ENCODE data around the gene LPCAT1.

DNA sequence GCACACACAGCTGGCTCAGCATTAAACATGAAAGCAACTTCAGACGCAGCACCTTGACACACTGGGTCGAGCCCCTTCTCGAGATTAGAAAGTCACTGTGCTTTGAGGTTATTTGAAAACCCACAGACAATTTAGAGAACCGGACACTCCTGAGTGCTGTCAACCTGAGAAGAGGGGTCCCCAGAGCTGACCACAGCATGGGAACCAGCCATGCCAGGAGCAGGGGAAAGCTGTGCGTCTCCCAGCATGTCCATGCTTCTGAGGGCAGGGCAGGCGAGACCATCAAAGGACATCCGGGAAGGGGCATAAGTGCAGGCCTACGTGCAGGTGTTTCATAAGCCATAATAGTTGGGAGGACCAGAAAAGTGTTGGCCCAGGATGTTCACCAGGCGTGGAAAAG, 99.0 kb downstream of the LPCAT1 start:
- TF ChIP-seq, protein P1, sequence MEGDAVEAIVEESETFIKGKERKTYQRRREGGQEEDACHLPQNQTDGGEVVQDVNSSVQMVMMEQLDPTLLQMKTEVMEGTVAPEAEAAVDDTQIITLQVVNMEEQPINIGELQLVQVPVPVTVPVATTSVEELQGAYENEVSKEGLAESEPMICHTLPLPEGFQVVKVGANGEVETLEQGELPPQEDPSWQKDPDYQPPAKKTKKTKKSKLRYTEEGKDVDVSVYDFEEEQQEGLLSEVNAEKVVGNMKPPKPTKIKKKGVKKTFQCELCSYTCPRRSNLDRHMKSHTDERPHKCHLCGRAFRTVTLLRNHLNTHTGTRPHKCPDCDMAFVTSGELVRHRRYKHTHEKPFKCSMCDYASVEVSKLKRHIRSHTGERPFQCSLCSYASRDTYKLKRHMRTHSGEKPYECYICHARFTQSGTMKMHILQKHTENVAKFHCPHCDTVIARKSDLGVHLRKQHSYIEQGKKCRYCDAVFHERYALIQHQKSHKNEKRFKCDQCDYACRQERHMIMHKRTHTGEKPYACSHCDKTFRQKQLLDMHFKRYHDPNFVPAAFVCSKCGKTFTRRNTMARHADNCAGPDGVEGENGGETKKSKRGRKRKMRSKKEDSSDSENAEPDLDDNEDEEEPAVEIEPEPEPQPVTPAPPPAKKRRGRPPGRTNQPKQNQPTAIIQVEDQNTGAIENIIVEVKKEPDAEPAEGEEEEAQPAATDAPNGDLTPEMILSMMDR (conservative IDR thresholded peaks at IDR 0.05): no peak
- TF ChIP-seq ZFX (IDR thresholded peaks at IDR 0.05): no peak

All from C4-2B (cell line).